Progenitor cell of endocrine pancreas (in vitro differentiated cells): Measurements from ENCODE around the gene NRG2. TPM values are rescaled to one million over a fixed set of nuclear protein-coding genes. Genes with fewer than 3 reads are reported as not detected.

Source experiments
- DNase-seq: peaks from one replicate; pipeline ENCODE4 v3.0.0; 2021; ENCODE audit warnings: low spot score; ENCODE audit not compliant: unreplicated experiment
- H3K27ac Mint-ChIP-seq: 2 replicates; pipeline ENCODE4 v1.8.0; 2021; ENCODE audit warnings: mild to moderate bottlenecking, moderate library complexity, mixed read lengths
- H3K27me3 Mint-ChIP-seq: 2 replicates; pipeline ENCODE4 v1.8.0; 2021; ENCODE audit warnings: mixed read lengths
- H3K36me3 Mint-ChIP-seq: 2 replicates; pipeline ENCODE4 v1.8.0; 2022; ENCODE audit warnings: mixed read lengths; ENCODE audit not compliant: insufficient read depth
- H3K4me1 Mint-ChIP-seq: 2 replicates; pipeline ENCODE4 v1.8.0; 2021; ENCODE audit warnings: low read depth, mixed read lengths
- H3K4me3 Mint-ChIP-seq: 2 replicates; pipeline ENCODE4 v1.8.0; 2021; ENCODE audit warnings: low read depth, mild to moderate bottlenecking, moderate library complexity, mixed read lengths
- H3K9me3 Mint-ChIP-seq: 2 replicates; pipeline ENCODE4 v1.8.0; 2021; ENCODE audit warnings: low read depth, mixed read lengths
- total RNA-seq: library from RNA; stranded (reverse); gene quantifications from 2 replicates; pipeline ENCODE4 v1.2.1, GENCODE V29; 2021
- TF ChIP-seq, protein P1 (sequence below): fragments of 200-600 bp; sonication (generic); IDR thresholded peaks from one replicate; pipeline ENCODE4 v1.5.0; 2021; ENCODE audit warnings: antibody characterized with exemption, mild to moderate bottlenecking; ENCODE audit not compliant: unreplicated experiment

NRG2 gene
- total RNA-seq, 1 donor from 2014 or later = 5.5 TPM

DNA sequence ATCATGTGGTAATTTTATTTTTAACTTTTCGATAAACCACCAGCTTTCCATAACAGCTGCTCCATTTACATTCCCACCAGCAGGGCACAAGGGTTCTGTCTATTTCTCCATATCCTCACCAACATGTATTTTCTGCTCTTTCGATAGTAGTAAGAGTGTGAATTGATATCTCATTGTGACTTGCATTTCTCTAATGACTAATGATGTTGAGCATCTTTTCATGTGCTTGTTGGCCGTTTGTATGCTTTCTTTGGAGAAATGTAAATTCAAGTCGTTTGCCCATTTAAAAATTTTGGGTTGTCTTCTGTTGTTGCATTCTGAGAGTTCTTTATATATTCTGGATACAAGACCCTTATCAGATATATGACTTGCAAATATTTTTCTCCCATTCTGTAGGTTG lies 201.6 kb downstream of the NRG2 start:
- Mint-ChIP-seq H3K4me1 (no peaks in the 10 kb centered on the region), H3K4me3 (no peak overlapping the region), H3K36me3 (no peaks in the 10 kb centered on the region), H3K27ac (no peak overlapping the region), H3K27me3 (peaks cover 64% of the 10 kb centered on the region), H3K9me3 (no peaks in the 10 kb centered on the region)
- no peak for DNase-seq
- TF ChIP-seq, protein P1, sequence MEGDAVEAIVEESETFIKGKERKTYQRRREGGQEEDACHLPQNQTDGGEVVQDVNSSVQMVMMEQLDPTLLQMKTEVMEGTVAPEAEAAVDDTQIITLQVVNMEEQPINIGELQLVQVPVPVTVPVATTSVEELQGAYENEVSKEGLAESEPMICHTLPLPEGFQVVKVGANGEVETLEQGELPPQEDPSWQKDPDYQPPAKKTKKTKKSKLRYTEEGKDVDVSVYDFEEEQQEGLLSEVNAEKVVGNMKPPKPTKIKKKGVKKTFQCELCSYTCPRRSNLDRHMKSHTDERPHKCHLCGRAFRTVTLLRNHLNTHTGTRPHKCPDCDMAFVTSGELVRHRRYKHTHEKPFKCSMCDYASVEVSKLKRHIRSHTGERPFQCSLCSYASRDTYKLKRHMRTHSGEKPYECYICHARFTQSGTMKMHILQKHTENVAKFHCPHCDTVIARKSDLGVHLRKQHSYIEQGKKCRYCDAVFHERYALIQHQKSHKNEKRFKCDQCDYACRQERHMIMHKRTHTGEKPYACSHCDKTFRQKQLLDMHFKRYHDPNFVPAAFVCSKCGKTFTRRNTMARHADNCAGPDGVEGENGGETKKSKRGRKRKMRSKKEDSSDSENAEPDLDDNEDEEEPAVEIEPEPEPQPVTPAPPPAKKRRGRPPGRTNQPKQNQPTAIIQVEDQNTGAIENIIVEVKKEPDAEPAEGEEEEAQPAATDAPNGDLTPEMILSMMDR = no peak

DNA sequence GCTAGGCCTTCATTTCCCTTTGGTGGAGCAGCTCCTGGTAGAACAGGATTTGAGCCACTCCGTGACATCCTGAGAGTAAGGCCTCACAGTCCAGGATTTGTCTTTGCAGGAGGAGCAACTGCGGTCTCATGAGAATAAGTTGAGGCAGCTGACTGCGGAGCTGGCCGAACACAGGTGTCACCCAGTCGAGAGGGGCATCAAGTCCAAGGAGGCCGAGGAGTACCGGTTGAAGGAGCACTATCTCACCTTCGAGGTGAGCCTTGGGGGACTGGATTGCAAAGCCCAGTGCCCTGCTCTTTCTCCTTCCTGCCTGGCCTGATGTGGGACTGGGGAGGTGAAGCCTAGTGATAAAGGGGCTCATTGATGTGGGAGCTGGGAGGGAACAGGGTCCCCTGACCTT lies 203.2 kb downstream of the NRG2 start:
- Mint-ChIP-seq H3K4me1 (no peaks in the 10 kb centered on the region), H3K9me3 (no peaks in the 10 kb centered on the region), H3K27ac (no peak overlapping the region), H3K4me3 (no peak overlapping the region), H3K36me3 (no peaks in the 10 kb centered on the region), H3K27me3 (peaks cover 59% of the 10 kb centered on the region)
- no peak for DNase-seq
- TF ChIP-seq, protein P1 = no peak

DNA sequence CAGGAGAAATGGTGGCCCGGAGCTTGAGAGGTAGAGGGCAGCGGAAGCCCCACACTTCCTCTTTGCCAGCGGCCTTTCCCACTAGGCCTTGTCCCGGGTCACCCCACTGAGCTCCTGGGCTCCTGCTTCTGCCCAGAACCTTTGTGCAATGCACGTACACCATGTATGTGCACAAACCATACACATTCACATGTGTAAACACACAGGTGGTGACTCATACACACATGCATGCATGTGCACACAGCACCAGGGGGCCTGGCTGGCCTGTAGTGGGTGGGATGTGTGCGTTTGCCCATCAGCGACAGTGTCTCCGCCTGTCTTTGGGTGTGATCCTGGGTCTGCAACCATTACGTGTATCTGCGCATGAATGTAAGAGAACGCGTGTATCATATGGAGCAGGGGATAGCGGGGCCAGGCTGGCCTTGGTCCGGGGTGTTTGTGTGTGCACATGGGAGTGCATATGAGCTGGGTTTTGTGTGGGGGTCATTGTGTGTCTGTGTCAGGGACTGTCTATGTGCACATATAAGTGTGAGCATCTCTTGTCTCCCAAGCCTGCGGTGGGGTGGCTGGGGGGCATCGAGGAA lies 203.8 kb downstream of the NRG2 start:
- Mint-ChIP-seq H3K36me3 (no peaks in the 10 kb centered on the region), H3K27me3 (peaks cover 58% of the 10 kb centered on the region), H3K27ac (no peak overlapping the region), H3K4me3 (no peak overlapping the region), H3K9me3 (no peaks in the 10 kb centered on the region), H3K4me1 (no peaks in the 10 kb centered on the region)
- TF ChIP-seq, protein P1 = no peak
- no peak for DNase-seq

DNA sequence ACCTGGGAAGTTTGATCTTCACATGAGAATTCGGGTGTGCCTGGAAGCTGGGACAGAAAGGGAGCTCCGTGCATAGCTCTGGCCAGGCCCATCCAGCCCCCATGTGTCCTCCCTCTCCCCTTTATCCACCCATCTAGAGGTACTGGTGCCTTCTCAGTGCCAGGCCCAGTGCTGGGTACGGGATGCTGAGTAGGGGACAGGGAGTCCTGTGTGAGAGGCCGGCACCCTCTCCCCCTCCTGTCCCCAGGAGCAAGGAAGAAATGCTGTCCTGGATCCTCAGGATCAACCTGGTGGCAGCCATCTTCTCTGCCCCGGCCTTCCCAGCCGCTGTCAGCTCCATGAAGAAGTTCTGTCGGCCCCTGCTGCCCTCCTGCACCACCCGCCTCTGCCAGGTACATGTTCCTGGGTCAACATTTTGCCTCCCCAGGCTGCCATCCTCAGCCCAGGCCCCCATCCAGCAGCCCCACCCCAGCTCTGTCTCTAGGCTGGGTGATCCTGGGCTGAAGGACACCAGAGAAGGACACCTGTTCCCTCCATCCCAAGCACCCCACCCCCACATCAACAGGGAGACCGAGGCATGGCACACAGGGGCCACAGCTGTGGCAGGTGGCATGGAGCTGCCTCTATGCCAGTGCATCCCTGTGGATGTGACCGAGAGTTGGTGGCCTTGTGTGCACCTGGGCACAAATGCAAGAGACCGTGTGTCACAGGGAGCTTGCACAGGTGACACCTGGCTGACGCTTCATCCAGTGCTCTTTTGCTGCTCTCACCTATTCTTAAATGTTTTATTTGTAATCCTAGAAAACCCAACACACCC lies 204.5 kb downstream of the NRG2 start:
- H3K27me3 Mint-ChIP-seq = peaks cover 61% of the 10 kb centered on the region
- no peaks in the 10 kb centered on the region for H3K36me3 Mint-ChIP-seq
- no peaks in the 10 kb centered on the region for H3K4me1 Mint-ChIP-seq
- H3K4me3 Mint-ChIP-seq = no peak overlapping the region
- TF ChIP-seq, protein P1 = no peak
- H3K9me3 Mint-ChIP-seq = no peaks in the 10 kb centered on the region
- no peak for DNase-seq
- H3K27ac Mint-ChIP-seq = no peak overlapping the region

DNA sequence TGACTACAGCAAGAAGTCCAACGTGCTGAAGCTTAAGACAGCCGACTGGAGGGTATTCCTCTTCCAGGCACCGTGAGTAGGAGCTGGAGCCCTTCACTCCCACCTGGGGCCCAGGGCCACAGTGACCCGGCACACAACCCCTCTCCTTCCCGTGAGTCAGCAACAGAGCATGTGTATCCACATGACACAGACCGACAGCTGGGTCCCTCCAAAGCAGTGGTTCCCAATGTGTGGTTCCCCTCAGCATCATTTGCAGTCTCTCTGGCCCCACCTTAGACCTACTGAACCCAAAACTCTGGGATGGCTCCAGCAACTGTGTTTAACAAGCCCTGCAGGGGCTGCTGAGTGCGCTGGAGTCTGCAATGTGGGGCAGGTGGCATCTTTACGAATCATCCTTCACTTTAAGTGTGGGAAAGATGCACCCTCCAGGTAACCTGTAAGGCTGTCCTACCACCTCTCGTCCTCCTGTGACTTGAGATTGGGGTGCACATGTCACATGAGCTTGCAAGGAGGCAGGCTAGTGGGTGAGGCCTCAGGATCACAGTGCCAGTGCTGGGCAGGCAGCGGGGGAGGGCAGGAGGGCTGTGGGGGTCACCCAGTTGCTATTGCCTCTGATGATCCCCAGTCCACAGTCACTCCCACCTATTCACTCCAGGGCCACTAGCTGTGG lies 205.3 kb downstream of the NRG2 start:
- H3K4me3 Mint-ChIP-seq = no peak overlapping the region
- H3K27me3 Mint-ChIP-seq = peaks cover 61% of the 10 kb centered on the region
- H3K36me3 Mint-ChIP-seq = no peaks in the 10 kb centered on the region

More for the DNA sequence above, 205.3 kb downstream of the NRG2 start:
- DNase-seq = no peak
- H3K27ac Mint-ChIP-seq = no peak overlapping the region
- no peaks in the 10 kb centered on the region for H3K9me3 Mint-ChIP-seq
- H3K4me1 Mint-ChIP-seq = no peaks in the 10 kb centered on the region
- TF ChIP-seq, protein P1 = no peak
